Right lobe of liver (tissue), 6 donors: Measurements from ENCODE around the gene ZBTB7C. TPM values are rescaled to one million over a fixed set of nuclear protein-coding genes. Genes with fewer than 3 reads are reported as not detected.
A peak's percentile ranks its signal among the peaks of the same experiment; 100 is the strongest.

ENCODE experiments used
- ATAC-seq, 4 donors: fragments of 200-7000 bp; cut with Tn5 transposase; one replicate each; pipeline ENCODE4 v1.9.1; 2020; ENCODE audit warnings: mild to moderate bottlenecking in 4 of 4, moderate library complexity in 4 of 4
- DNase-seq, 3 donors: peaks; one replicate each; pipeline ENCODE4 v3.0.0-alpha.2; 2020
- H3K27ac ChIP-seq, 3 donors: fragments of 200-600 bp; one replicate each; pipeline ENCODE4 v1.8.0; 2022
- H3K27me3 ChIP-seq, 2 donors: fragments of 200-600 bp; one replicate each; pipeline ENCODE4 v1.8.0; 2022
- H3K36me3 ChIP-seq, 4 donors: fragments of 200-600 bp; sonication (generic) in 1 of 4; one replicate each; pipeline versions ENCODE4 v1.5.1 to v1.8.0; 2017 to 2022; ENCODE audit warnings: control low read depth in 1 of 4
- H3K4me1 ChIP-seq, 4 donors: fragments of 200-600 bp; sonication (generic) in 1 of 4; one replicate each; pipeline versions ENCODE4 v1.5.1 to v1.8.0; 2017 to 2022; ENCODE audit warnings: control low read depth in 1 of 4
- H3K4me3 ChIP-seq, 3 donors: fragments of 200-600 bp; one replicate each; pipeline ENCODE4 v1.8.0; 2022
- H3K9me3 ChIP-seq, 4 donors: fragments of 200-600 bp; sonication (generic) in 1 of 4; one replicate each; pipeline versions ENCODE4 v1.5.1 to v1.8.0; 2017 to 2022; ENCODE audit warnings: control low read depth in 1 of 4
- CTCF ChIP-seq, 4 donors: fragments of 200-600 bp in 3 of 4; fragments of 450-650 bp in 1 of 4; IDR thresholded peaks; one replicate each; pipeline versions ENCODE4 v1.5.1 to v1.8.0; 2016 to 2022; ENCODE audit warnings: antibody characterized with exemption in 4 of 4, mild to moderate bottlenecking in 2 of 4
- POLR2A ChIP-seq: fragments of 450-650 bp; IDR thresholded peaks from one replicate; pipeline ENCODE4 v1.6.1; 2017; ENCODE audit warnings: antibody characterized with exemption, mild to moderate bottlenecking
- WGBS: methylation state at CpG from one replicate; pipeline ENCODE4 v1.1.6; 2018; ENCODE audit warnings: low coverage, low lambda C conversion rate; ENCODE audit not compliant: insufficient coverage; ENCODE audit errors: missing lambda C conversion rate; 5-methylcytosine and 5-hydroxymethylcytosine counted together
- intact Hi-C, 2 donors: fragments of 100-400 bp; cut with DNase I; formaldehyde crosslinking; loops; one replicate each; pipeline versions ENCODE4 v1.11.2 to v1.14.1; 2022
- total RNA-seq, 6 experiments: library from RNA; depleted of rRNA in 2 of 6; stranded (reverse); fragments of >200 nt in 2 of 6; fragmentation: NEBNext Ultra II Directional in 3 of 6; extraction: Animal tissue kit (Norgen Biotek cat#: 25700) in 3 of 6; gene quantifications; one replicate each; pipeline versions ENCODE4 v1.1.0 to v1.2.4, GENCODE V29; 2016 to 2023
- donor health status: DM: no; HTN: yes; CAD: no.
- donor health status: DM: no; HTN: no; CAD: no.
- donor health status: DM: no; HTN: no; CAD: no.
- donor health status: DM: no; HTN: yes; CAD: no.
- donor health status: DM: no; HTN: yes; CAD: no.

Gene ZBTB7C
- total RNA-seq, 6 experiments from 2014 or later: 1.1 to 1.7 (median 1.3) TPM

GRCh38 chr18:48453330-48454066 is 44.3 kb upstream of the ZBTB7C start:
- H3K4me1 ChIP-seq: peaks cover 0 to 21% (median 0%) of the 10 kb centered on the region in 4 donors
- peak in 1 of 3 donors; percentile 50 for DNase-seq
- peak overlapping the region in 2 of 3 donors; percentile 28 to 43 for H3K27ac ChIP-seq
- peak in 3 of 4 donors; percentile 8 to 61 (median 39) for ATAC-seq
- H3K9me3 ChIP-seq: no peaks in the 10 kb centered on the region
- H3K4me3 ChIP-seq: no peak overlapping the region
- TF ChIP-seq POLR2A (no peak), CTCF (IDR thresholded peaks at IDR 0.05) (no peak)
- H3K27me3 ChIP-seq: no peaks in the 10 kb centered on the region
- intact Hi-C loops: no loop called here
- 72% methylated on average over 8 of the region's 9 CpGs for WGBS
- H3K36me3 ChIP-seq: no peaks in the 10 kb centered on the region

- DNase-seq: peak in 2 of 3 donors; percentile 46 to 54
- Histone ChIP-seq H3K27ac (peak overlapping the region in 2 of 3 donors; percentile 28 to 43), H3K36me3 (no peaks in the 10 kb centered on the region), H3K4me3 (no peak overlapping the region), H3K27me3 (no peaks in the 10 kb centered on the region), H3K9me3 (no peaks in the 10 kb centered on the region), H3K4me1 (peaks cover 0 to 21% (median 0%) of the 10 kb centered on the region in 4 donors)
- no peak for TF ChIP-seq CTCF (IDR thresholded peaks at IDR 0.05)
- no peak for TF ChIP-seq POLR2A
- ATAC-seq: peak; percentile 59 to 86 (median 74)
- 80% methylated on average over 2 of the region's 4 CpGs for WGBS
- intact Hi-C loops: no loop called here
These were observed 43.7 kb upstream of the ZBTB7C start for GRCh38 chr18:48452861-48453323.

GRCh38 chr18:48450685-48451084 is 41.5 kb upstream of the ZBTB7C start:
- Histone ChIP-seq H3K36me3 (no peaks in the 10 kb centered on the region), H3K27ac (no peak overlapping the region), H3K4me1 (peaks cover 0 to 24% (median 0%) of the 10 kb centered on the region in 4 donors), H3K27me3 (no peaks in the 10 kb centered on the region), H3K9me3 (no peaks in the 10 kb centered on the region), H3K4me3 (no peak overlapping the region)
- ATAC-seq: no peak
- TF ChIP-seq CTCF (IDR thresholded peaks at IDR 0.05): no peak
- no peak for TF ChIP-seq POLR2A
- intact Hi-C loops: no loop called here
- no peak for DNase-seq
- WGBS: 83% methylated on average over 1 of the region's 2 CpGs

GRCh38 chr18:48446582-48447225 is 37.5 kb upstream of the ZBTB7C start:
- H3K27me3 ChIP-seq: no peaks in the 10 kb centered on the region
- H3K36me3 ChIP-seq: no peaks in the 10 kb centered on the region
- DNase-seq: peak; percentile 86 to 90 (median 89)
- peaks cover 0 to 3% (median 0%) of the 10 kb centered on the region in 4 donors for H3K4me1 ChIP-seq
- peak; percentile 81 to 92 (median 89) for TF ChIP-seq CTCF (IDR thresholded peaks at IDR 0.05)
- TF ChIP-seq POLR2A: no peak
- H3K4me3 ChIP-seq: no peak overlapping the region
- intact Hi-C loops: loop anchor here (5.0 kb wide), 2 partner anchors 409 to 419 kb away; no protein-coding TSS in a partner anchor
- WGBS: 41% methylated on average over 20 of the region's 30 CpGs
- peak; percentile 91 to 94 (median 92) for ATAC-seq
- no peaks in the 10 kb centered on the region for H3K9me3 ChIP-seq
- no peak overlapping the region for H3K27ac ChIP-seq
